Stimulated activated CD8-positive, alpha-beta memory T cell treated with anti-CD3 and anti-CD28 coated beads, Interleukin-15, amount 100 ng/mL, for 24 hours (primary cell): Measurements from ENCODE around the gene BTBD19.
"Not testable (repeated sequence)": the region's sequence is repeated elsewhere in the genome, so short reads cannot be mapped to it uniquely, and the experiment has no call there.

Experiments used
- DNase-seq: peaks from one replicate; pipeline ENCODE4 v3.0.0-alpha.2; 2020; ENCODE audit warnings: low read depth

The BTBD19 gene

DNA sequence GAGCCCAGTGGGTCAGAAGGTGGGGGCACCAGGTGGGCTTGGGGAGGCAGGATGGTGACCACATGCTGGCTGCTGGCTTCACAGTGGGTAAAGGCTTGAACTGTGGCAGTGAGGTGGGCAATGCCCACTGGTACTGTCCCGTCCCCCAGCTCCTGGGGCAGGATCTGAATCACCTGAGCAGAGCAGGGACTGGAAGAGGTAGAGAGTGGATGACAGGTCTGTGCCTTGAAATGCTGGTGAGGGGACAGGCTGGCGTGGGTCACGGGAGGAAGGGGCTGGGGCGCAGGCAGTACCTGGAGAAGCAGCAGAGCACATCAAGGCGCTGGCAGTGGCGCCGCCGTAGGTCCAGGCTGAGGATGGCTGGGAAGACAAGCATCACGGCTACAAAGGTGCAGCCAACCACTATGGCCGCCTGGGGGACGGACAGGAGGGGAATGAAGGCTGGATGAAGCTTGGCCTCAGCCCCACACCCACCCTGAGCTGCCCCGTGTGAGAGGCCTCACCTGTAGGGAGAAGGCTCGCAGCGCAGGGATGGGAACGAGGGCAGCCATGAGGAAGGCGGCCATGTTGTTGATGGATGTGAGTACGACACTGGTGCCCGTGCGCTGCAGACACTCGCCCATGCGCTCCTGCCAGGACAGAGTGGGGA lies 19.8 kb downstream of the BTBD19 start:
- no peak for DNase-seq

DNA sequence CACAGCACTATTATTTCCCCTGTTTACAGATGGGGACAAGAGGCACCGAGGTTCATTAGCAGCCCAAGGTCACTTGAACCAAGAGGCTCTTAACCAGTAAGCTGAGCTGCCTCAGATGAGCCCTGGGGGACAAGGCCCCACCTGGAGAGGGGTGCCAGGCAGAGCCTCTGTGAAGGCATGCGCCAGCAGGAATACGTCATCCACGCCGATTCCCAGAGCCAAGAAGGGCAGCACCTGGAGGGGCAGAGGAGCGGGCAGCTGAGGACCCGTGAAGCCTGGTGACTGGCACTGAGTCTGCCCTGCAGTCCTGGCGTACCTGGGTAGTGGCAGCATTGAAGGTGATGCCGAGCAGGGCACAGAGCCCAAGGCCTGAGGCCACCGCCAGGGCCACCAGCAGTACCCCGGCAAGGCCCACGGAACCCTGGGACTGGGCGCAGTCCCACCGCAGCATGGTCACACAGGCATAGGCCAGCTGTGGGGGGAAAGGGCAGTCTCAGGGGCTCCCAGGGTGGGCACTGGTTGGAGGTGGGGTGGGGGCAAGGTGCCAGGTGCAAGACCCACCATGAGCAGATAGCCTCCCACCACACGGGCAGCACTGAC lies 20.6 kb downstream of the BTBD19 start:
- DNase-seq: no peak

DNA sequence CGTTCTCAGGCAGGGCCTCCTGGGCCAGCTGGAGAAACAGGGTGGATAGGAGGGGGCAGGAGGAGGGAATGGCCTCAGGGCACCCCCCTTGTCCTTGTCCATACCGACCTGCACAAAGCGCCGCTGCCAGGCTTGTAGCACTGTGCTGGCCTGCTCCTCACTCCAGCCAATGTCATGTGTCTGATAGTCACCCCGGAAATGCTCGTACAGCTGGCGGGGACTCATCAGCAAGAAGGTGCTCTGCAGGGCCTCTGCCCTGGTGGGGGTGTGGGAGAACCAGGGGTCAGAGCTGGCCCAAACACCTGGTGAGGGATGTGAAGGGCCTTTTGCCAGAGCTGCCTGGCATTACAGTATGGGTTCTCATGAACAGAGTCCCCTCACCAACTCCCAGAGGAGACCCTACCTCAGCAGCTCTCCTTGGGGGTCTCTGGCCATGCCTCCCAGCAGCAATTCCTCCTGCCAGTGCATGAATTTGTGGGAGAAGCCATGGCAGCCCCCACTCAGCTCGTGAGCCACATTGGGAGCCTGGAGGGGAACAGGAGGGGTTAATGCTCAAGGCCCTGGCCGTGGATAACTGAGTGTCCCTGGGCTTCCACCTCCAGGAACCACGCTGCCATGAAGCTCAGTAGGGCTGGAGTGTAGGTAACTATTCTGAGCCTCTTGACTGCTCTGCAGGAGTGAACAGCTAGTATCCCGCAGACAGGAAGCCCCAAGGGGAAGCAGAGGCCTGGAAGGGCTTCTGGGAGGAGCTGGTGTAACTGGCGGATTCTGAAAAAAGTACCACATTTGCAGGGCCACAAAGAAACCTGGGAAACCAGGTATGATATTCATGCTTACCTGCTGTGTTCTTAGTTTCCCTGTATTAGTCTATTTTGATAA lies 21.4 kb downstream of the BTBD19 start:
- DNase-seq: no peak

DNA sequence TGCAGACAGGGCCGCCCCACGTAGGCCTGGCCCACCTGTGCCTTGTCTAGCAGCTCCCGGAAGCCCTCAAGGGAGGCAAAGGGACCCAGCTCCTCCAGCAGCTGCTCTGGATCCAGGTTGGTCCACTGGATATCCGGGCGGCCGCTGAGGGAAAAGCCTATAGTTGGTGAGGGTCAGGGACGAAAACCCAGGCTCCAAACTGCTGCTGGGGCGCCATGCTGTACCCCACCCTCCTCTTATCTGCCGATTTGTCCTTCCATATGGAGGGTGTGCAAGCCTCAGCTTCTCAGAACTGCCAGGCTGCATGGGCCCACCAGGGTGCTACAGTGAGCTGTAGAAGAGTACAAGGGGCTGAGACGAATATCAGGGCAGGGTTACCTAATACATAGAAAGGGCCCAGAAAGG lies 22.6 kb downstream of the BTBD19 start:
- no peak for DNase-seq

DNA sequence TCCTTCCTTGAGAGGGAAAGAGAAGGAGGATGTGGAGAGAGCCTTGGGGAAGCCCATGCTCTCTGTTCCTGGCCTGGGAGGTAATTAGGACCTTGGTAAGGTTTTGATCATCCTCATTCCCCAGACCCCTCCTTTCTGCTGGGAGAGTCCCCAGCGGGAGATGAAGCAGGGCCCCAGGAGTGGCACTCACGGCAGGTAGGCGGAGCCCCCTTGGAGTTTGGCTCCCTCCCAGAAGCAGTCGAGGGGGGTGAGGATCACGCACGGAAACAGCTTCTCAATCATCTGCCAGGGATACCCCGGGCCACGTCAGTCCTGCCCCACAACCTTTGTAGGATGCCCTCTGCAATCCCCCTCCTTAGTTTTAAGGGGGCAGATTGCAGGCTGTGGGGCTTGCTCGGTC lies 23.2 kb downstream of the BTBD19 start:
- DNase-seq: no peak

DNA sequence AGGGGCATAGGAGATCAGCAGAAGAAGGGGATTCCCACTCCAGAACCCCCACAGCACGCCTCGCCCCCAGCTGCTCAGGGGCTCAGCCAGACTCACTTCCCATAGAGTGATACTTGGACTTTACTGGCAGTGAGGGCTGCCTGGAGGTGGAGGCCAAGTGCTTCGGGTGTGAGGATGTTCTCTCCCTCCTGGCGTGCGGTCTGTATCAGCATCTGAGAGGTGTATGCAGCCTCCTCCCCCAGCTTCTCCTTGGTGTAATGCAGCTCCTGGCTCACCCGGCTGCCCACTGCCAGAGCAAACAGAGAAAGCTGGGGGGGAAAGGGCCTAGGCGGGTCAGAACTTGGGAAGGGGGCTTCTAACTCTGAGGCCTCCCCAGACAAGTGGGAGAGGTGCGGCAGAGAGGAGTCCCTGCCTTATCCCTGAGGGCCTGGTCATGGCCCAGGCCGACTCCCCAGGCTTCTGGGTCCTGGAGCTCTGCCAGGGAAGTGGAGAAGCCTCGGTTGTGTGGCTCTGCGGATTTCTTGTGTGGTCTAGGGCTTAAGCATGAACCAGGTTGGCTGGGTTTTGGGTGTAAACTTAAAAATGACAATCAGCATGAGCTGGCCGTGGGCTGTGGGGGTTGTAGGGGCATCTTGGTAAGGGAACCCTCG lies 23.9 kb downstream of the BTBD19 start:
- no peak for DNase-seq

DNA sequence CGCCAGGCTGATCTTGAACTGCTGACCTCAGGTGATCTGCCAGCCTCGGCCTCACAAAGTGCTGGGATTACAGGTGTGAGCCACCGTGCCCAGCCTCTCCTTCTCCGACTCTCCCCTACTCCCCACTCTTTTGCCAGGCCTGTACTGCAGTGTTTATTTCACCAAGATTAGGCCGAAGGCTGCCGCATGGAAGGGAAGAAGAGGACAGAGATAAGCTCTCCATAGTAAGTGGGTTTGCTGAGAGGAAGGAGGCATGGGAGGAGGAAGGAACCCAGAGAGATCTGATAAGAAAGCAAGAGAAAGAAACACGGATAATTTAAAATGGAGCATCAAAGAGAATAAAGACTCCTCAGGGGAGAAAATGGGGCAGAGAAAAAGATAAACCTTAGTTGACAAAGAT lies 26.0 kb downstream of the BTBD19 start:
- no peak for DNase-seq

DNA sequence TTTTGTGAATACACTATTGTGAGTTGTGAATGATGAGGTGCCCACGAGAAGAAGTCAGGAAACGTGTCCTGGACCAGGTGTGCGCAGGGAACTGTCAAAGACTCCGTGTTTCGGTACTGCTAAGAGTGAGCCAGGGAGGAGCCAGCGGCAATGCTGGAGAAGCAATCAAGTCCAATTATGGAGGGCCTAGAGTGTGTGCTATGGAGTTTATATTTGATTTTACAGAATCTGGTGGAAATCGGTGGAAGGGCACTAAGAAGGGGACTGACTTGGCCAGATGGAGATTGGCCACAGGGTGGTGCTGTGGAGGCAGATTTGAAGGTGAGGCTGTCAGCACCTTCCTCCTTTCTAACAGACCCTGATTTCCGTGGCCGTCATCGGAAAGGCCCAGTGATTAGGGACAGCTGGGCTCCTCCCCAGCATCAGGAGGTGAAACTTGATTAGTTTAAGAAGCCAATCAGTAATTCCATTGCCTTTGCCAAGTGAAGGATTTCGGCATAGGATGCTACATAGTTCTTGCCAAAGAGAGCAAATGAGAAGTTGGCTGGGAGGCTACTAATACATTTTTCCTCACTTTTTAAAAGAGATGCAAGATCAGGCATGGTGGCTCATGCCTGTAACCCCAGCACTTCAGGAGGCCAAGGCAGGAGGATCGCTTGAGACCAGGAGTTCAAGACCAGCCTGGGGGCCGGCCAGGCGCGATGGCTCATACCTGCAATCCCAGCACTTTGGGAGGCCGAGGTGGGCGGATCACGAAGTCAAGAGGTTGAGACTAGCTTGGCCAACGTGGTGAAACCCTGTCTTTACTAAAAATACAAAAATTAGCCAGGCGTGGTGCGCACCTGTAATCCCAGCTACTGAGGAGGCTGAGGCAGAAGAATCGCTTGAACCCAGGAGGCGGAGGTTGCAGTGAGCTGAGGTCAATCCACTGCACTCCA lies 27.7 kb downstream of the BTBD19 start:
- peak; percentile 64 for DNase-seq

DNA sequence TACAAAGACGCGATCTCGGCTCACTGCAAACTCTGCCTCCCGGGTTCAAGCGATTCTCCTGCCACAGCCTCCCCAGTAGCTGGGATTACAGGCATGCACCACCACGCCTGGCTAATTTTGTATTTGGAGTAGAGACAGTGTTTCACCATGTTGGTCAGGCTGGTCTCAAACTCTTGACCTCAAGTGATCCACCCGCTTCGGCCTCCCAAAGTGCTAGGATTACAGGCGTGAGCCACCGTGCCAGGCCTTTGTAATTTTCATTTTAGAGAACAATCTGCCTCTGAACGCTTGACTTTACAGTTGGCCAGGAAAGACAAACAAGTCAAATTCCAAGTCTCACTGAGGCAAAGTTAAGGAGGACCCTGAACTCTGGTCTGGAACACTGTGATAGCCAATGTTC lies 30.0 kb downstream of the BTBD19 start:
- DNase-seq: not testable (repeated sequence)

DNA sequence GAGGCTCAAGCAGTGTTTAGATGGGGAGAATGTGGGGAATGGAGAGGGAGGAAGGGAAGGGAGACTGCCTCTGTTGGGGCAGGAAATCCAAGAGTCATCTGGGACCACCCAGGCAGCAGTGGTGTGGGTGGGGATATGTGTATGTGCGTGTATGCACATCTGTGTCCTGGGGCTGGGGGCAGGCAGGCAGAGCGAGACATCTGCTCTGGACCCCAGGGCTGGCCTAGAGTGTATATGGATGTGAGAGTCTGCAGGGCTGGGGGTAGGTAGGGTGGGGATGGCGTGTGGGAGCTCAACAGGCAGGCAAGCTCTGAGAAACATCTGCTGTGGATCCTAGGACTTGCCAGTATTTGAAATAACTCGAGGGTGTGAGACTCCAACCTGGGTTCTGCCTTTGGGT lies 31.3 kb downstream of the BTBD19 start:
- no peak for DNase-seq

DNA sequence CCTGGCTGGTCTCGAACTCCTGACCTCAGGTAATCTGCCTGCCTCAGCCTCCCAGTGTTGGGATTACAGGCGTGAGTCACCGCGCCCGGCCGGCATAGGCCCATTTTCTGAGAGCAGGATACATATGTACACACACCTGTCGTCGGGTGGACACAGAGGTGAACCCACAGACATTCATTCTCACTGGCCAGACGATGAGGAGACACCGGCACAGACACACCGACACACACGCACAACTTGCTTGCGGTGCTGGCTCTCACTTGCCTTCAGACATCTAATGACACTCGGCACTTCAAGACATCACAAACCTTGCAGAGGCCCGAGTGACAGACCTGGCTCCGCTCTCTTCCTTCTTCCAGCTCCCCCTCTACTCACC lies 34.2 kb downstream of the BTBD19 start:
- no peak for DNase-seq

DNA sequence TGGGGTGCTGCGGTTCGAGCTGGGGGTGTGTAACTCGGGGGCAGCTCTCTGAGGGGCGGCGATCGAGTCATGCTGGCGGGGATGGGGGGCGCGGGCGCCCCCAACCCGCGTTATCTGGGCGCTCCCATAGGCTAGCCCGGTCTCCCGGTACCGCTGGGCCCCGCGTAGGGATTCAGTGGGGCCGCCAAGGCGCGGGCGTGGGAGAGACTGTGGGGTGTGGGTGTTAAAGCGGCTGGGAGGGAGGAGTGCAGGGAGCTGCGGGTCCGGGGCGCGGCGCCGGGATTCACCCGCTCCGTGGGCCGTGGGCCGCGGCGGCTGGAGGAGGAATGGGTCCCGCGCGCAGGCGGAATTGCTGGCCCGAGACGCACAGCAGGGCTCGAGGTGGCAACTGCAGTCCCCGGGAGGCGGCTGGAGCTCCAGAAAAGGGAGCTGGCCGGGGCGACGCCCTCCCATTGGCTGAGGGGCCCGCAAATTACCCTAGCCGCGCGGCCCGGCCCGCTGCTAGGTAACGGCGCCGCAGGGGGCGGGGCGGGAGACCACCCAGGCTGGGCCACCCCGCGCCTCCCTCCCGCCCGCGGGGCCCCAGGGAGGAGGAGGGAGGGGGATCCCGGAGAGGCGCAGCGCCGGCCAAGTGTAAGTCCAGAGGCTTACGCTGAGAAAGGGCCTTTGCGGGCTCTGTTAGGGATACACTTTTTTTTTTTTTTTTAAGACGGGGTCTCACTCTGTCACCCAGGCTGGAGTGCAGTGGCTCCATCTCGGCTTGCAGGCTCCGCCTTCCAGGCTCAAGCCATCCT lies 34.7 kb downstream of the BTBD19 start, which contains the start of gene PTCH2:
Gene PTCH2 (minus strand): TSS at position 392 of the 794 bp plus-strand sequence. CDS start 321 bp downstream, at position 71.
- DNase-seq: no peak

DNA sequence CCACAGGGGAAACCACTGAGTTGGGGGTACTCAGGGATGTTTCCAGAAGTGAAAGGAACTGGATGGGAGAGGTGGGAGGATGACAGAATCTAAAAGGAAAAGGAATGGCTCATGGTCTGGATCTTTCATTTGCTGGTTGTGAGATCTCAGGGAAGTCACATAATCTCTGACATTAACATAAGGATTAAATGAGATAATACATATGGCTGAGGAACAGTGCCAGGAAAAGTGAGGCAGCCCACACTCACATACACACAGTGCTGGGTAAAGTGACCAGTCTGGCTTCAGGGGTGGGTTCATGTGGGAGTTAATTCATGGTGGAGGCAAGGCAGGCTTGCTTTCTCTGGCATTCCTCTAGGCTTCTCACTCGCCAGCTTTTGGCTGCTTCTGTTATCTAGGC lies 38.7 kb downstream of the BTBD19 start:
- DNase-seq: no peak

DNA sequence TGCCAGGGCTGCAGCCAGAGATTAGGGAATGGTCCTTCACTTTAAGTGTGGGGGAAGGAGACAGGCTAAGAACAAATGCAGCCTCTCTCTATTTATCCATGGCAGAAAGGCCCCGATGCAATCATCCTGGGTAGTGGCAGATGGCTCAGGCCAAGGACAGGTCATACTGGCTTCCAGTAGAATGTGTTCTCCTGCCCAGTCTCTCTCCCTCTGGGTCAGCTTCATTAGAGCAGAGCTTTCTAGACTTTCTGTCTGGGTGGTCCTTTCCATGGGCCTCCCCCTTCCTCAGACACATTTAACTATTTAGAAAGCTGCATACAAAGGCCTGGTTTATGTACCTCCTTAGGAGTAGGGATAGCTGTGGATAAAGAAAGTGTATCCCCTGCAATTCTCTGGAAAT lies 39.5 kb downstream of the BTBD19 start:
- no peak for DNase-seq

DNA sequence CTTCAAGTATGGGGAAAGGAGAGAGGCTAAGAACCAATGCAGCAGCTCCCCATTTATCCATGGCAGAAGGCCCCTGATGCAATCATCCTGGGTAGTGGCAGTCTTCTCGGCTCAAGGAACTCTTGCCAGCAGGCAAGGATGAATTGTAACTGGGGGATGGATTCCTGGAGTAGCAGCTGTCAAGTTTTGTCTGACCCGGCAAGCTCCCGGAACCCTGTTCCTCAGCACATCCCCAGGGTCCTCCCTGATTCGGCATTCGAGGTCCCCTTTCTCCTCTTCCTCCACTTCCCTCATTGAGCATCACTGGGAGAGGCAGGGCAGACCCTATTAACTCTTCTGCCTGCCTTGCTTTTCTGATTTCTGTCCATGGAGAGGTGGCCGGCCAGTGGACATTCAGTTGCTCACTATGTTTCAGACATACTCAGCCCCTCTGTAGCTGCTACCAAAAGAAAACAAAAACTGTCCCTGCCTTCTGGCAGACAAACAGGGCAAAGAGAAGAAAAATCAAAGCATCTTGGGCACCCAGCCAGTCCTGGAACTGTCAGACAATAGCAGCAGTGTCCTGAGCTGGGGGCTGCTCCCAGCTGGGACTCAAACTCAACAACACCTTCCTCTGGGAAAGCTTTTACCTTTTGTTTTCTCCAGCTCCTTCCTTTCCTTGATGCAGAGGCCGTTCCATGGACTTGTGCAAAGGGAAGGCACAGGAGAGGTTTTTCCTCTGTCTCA lies 40.3 kb downstream of the BTBD19 start:
- no peak for DNase-seq

DNA sequence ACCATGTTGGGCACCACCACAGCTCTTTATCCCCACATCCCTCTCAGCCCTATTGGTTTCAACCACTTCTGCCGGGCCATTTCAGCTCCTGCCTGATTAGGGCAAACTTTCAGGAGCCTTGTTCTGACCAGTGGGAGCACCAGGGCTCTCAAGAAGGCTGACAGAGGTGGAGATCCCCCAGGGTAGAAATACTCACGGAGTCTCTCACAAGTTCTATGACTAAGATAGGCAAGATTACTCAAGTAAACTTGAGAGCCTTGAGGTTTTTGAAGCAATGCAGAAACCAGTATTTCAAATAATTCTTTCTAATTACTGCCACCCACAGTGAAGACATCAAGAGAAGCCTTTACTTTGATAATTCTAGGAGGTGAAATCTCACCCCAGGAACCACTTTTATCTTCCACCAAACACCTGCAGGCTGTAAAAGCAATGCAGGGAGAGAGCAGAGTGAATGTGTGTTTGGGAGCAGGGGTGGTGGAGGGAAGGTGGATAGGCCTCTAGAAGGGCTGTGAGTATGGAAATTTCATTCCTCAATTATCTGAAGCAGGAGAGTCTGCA lies 41.3 kb downstream of the BTBD19 start:
- no peak for DNase-seq

DNA sequence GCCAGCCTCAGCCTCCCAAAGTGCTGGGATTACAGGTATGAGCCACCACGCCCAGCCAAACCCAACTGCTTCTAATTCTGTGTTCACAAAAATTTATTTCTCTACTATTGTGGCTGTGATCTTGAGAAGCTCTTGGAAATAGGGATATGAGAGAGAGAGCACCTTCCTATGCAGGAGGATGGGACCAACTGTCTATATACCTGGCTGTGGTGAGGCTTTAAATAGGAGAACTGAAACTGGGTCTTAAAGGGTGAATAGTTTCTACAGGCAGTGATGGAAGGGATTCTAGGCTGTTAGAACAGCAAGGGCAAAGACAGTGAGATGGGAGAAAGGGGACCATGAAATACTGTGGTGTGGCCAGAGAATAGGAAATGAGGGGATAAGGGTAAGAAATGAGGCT lies 43.0 kb downstream of the BTBD19 start:
- DNase-seq: no peak

DNA sequence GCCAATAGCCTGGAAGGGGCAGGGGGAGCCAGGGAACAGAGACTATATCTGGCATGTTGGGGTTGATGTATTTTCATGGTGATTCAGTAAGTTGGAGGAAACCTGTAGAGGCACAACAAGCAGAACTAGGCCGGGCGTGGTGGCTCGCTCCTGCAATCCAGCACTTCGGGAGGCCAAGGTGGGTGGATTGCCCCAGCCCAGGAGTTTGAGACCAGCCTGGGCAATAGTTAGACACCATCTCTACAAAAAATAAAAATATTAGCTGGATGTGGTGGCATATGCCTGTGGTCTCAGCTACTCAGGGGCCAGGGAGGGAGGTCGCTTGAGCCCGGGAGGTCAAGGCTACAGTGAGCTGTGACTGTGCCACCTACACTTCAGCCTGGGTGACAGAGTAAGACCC lies 44.9 kb downstream of the BTBD19 start:
- no peak for DNase-seq

DNA sequence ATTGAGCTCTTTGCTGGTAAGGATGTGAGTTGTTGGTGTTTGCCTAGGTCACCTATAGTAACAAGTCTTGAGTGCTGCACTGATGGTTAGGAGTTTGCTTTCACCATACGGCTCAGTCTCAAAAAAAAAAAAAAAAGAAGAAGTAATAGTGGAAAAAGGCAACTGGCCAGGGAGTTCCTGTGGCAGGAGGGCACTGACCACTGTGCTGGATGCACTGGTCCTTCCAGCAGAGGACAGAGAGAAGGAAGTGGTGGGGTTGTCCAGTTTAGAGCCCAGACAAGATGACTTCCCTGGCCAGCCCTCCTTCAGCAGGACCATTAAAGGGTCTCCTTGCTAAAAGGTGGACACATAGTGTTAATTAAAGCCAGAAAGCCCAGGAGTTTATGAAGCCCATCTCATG lies 46.6 kb downstream of the BTBD19 start:
- DNase-seq: no peak

DNA sequence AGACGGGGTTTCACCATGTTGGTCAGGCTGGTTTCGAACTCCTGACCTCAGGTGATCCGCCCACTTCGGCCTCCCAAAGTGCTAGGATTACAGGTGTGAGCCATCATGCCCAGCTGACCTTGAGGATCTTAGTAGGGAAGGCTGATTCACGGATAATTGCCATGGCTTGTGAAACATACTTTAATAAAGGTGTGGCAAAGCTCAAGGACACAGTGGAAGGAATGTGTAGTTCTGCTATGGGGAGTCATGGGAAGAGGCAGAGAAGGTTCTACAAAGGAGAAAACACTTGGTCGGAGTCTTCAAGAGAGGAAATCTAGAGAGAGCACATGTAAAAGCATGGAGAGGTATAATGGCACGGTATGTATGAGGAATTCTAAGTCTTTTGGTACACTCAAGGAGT lies 47.4 kb downstream of the BTBD19 start:
- no peak for DNase-seq
